Bronchial epithelial cell (primary cell): ENCODE results near the gene PCDHB4. TPM values are rescaled to one million over a fixed set of nuclear protein-coding genes. Genes with fewer than 3 reads are reported as not detected.

Experiments used
- DNase-seq: peaks from one replicate; pipeline ENCODE4 v3.0.0-alpha.2; 2010; ENCODE audit warnings: low read depth
- FAIRE-seq: peaks from 2 replicates; lab custom pipeline; 2011; peaks lifted over from hg19 to GRCh38; lab: Jason Lieb, UNC
- H3K27me3 ChIP-seq: 2 replicates; pipeline ENCODE4 v1.5.1; 2011; ENCODE audit warnings: low read length; ENCODE audit not compliant: control insufficient read depth, insufficient read depth
- H3K36me3 ChIP-seq: 2 replicates; pipeline ENCODE4 v1.5.1; 2011; ENCODE audit warnings: low read length; ENCODE audit not compliant: control insufficient read depth, insufficient read depth
- H3K4me3 ChIP-seq: 2 replicates; pipeline ENCODE4 v1.5.1; 2011; ENCODE audit warnings: mild to moderate bottlenecking, low read depth, low read length, control low read depth
- CTCF ChIP-seq: IDR thresholded peaks from 2 replicates; pipeline ENCODE4 v1.5.1; 2011; ENCODE audit warnings: mild to moderate bottlenecking, moderate library complexity, low read length, control low read depth, inconsistent platforms; ENCODE audit not compliant: insufficient read depth, severe bottlenecking
- total RNA-seq: library from RNA; depleted of rRNA; stranded (reverse); fragments of >200 nt; gene quantifications from 2 replicates; pipeline ENCODE4 v1.2.1, GENCODE V29; 2014

The PCDHB4 gene
- total RNA-seq = 0.13 TPM in 1 of 2 replicates, not detected in the other

GRCh38 chr5:141121563-141121962, at the start of gene PCDHB4:
Gene PCDHB4 (plus strand): TSS chr5:141121818. CDS start chr5:141121999, 181 bp downstream.
- no peak within 1 kb of the TSS for H3K4me3 ChIP-seq
- TF ChIP-seq CTCF = no peak
- H3K36me3 ChIP-seq = no peaks in the 10 kb centered on the region
- no peaks in the 10 kb centered on the region for H3K27me3 ChIP-seq
- no peak for FAIRE-seq
- no peak for DNase-seq

- no peak for TF ChIP-seq CTCF
- Histone ChIP-seq H3K27me3 (no peaks in the 10 kb centered on the region), H3K4me3 (no peak overlapping the region), H3K36me3 (no peaks in the 10 kb centered on the region)
- DNase-seq = no peak
- FAIRE-seq = no peak
Observed at GRCh38 chr5:141077826-141078225, 43.8 kb upstream of the PCDHB4 start.

GRCh38 chr5:141082228-141082627, 39.4 kb upstream of the PCDHB4 start:
- Histone ChIP-seq H3K27me3 (no peaks in the 10 kb centered on the region), H3K36me3 (no peaks in the 10 kb centered on the region), H3K4me3 (no peak overlapping the region)
- DNase-seq = no peak
- no peak for TF ChIP-seq CTCF
- no peak for FAIRE-seq

GRCh38 chr5:141084487-141084989, 37.1 kb upstream of the PCDHB4 start:
- H3K27me3 ChIP-seq = no peaks in the 10 kb centered on the region
- peak overlapping the region; percentile 33 for H3K4me3 ChIP-seq
- no peak for FAIRE-seq
- TF ChIP-seq CTCF = peak; percentile 56
- peak; percentile 46 for DNase-seq
- no peaks in the 10 kb centered on the region for H3K36me3 ChIP-seq

GRCh38 chr5:141094481-141095262, 26.9 kb upstream of the PCDHB4 start, which contains the start of gene PCDHB2:
Gene PCDHB2 (plus strand): TSS chr5:141094615. CDS start chr5:141094791, 176 bp downstream.
- TF ChIP-seq CTCF = peak; percentile 15
- FAIRE-seq (no peak), DNase-seq (peak; percentile 15)
- Histone ChIP-seq H3K4me3 (peak within 1 kb of the TSS; percentile 24), H3K36me3 (no peaks in the 10 kb centered on the region), H3K27me3 (no peaks in the 10 kb centered on the region)
